Activated T-helper 2 cell treated with anti-CD3 and anti-CD28 coated beads, Interferon-gamma antibody, Interleukin-2, Interleukin-4, amounts not matched to agents 10 μg/mL and 5 μg/mL and 100 μg/mL, durations not matched to agents 14 hours and 24 hours and 36 hours (primary cell): ENCODE results near the gene RAPGEF3. TPM values are rescaled to one million over a fixed set of nuclear protein-coding genes. Genes with fewer than 3 reads are reported as not detected.

Source experiments
- DNase-seq: peaks from one replicate; pipeline ENCODE4 v3.0.0; 2021; ENCODE audit warnings: low spot score
- H3K27ac Mint-ChIP-seq: one replicate; pipeline ENCODE4 v1.8.0; 2021; ENCODE audit warnings: mixed read lengths
- H3K27me3 Mint-ChIP-seq: one replicate; pipeline ENCODE4 v1.8.0; 2021; ENCODE audit warnings: low read depth, mixed read lengths
- H3K36me3 Mint-ChIP-seq: one replicate; pipeline ENCODE4 v1.8.0; 2021; ENCODE audit warnings: low read depth, mixed read lengths
- H3K4me1 Mint-ChIP-seq: one replicate; pipeline ENCODE4 v1.8.0; 2021; ENCODE audit warnings: low read depth, mixed read lengths
- H3K4me3 Mint-ChIP-seq: one replicate; pipeline ENCODE4 v1.8.0; 2021; ENCODE audit warnings: low read depth, mild to moderate bottlenecking, moderate library complexity, mixed read lengths
- H3K9me3 Mint-ChIP-seq: one replicate; pipeline ENCODE4 v1.8.0; 2021; ENCODE audit warnings: mixed read lengths
- intact Hi-C: fragments of 100-400 bp; cut with micrococcal nuclease; formaldehyde crosslinking; loops from one replicate; pipeline ENCODE4 v1.15.1; 2023
- total RNA-seq: library from RNA; stranded (reverse); gene quantifications from 2 replicates; pipeline ENCODE4 v1.2.3, GENCODE V29; 2022

Gene RAPGEF3
- total RNA-seq, 1 donor from 2014 or later, result 2.7 TPM

DNA sequence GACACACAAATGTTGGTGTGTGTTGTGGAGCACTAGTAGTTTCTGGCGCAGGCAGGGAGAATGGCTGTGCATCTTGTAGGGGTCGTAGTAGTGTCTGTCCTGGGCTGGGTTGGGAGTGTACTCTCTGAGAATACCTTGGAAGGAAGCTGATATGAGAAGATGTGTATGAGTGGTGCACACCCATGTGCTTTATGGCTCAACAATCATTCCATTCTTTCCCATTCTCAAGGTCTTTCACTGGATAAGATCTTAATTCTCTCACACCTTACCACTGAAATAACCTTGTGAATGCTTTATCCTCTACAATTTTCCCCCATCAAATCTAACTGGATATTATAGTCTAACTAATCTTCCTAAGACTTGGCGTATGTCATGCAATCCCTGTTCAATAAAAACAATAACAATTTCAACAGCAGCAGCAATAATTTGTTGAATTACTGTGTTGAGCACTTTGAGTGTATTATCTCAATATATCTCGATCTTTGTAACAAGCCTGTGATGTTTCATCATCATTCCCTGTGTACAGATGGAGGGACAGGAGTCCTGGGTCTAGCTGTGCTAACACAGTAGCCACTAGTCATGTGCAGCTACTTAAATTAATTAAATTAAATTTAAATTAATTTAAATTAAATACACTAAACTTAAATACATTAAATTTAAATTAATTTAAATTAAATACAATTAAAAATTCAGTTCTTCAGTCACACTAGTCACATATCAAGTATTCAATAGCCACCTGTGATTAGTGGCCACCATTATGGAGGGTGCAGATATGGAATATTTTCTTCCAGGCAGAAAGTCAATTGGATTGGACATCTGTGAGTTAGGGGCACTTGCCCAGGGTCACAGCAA lies 10.8 kb upstream of the RAPGEF3 start:
- H3K27me3 Mint-ChIP-seq, result peaks cover 21% of the 10 kb centered on the region
- H3K4me1 Mint-ChIP-seq, result peaks cover 16% of the 10 kb centered on the region
- no peak overlapping the region for H3K4me3 Mint-ChIP-seq
- no peaks in the 10 kb centered on the region for H3K9me3 Mint-ChIP-seq
- DNase-seq, result no peak
- intact Hi-C loops, result no loop called here
- no peak overlapping the region for H3K27ac Mint-ChIP-seq
- no peaks in the 10 kb centered on the region for H3K36me3 Mint-ChIP-seq

DNA sequence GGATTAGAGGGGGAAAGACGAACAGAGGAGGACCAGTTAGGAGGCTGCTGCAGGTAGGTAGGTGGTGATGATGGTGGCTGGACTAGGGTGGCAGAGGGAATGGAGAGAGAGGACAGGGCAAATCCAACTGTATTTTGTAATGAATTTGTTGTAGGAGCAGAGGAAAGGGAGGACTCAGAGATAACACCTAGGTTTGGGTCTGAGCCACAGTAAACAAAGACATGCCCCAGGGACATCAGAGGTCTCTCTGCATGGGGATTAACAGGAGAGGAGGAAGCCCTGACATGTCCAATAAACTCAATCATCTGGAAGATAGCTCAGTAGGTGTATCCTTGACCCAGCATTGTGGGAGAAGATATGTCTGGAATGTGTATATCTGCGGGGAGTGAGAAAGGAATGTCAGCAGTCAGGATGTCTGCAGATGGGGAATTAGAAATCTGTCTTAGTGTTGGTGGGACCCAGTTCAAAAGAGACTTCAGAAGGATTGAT lies 9.7 kb upstream of the RAPGEF3 start:
- peaks cover 8% of the 10 kb centered on the region for H3K4me1 Mint-ChIP-seq
- no peak overlapping the region for H3K27ac Mint-ChIP-seq
- H3K36me3 Mint-ChIP-seq, result no peaks in the 10 kb centered on the region
- H3K9me3 Mint-ChIP-seq, result no peaks in the 10 kb centered on the region
- DNase-seq, result no peak
- no peak overlapping the region for H3K4me3 Mint-ChIP-seq
- H3K27me3 Mint-ChIP-seq, result peaks cover 21% of the 10 kb centered on the region
- intact Hi-C loops, result no loop called here

DNA sequence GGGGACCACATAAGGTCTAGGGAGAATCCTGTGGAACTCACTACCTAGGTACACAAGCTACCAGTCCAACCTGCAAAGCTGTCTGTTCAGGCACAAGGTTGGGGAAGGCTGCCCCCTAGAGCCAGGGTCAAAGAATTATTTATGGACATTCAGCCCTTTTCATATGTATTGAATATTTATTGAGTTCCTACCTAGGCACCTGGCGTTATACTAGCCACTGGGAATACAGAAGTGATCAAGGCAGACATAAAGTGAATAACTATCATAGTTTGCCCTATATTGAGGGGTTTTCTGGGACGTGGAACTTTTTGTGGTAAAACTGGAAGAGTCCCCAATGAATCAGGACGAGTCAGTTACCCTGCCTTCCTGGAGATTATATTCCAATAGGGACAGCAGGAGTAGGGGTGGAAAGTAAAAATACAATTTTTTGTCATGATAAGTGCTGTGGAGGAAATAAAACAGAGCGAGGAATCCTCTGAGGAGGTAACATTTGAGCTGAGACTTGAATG lies 8.6 kb upstream of the RAPGEF3 start:
- Mint-ChIP-seq H3K27me3 (peaks cover 19% of the 10 kb centered on the region), H3K36me3 (no peaks in the 10 kb centered on the region), H3K9me3 (no peaks in the 10 kb centered on the region), H3K4me3 (no peak overlapping the region), H3K27ac (no peak overlapping the region), H3K4me1 (peaks cover 5% of the 10 kb centered on the region)
- DNase-seq, result peak; percentile 53
- intact Hi-C loops, result loop anchor here (1.0 kb wide), 2 partner anchors 25 to 52 kb away; no protein-coding TSS in a partner anchor

DNA sequence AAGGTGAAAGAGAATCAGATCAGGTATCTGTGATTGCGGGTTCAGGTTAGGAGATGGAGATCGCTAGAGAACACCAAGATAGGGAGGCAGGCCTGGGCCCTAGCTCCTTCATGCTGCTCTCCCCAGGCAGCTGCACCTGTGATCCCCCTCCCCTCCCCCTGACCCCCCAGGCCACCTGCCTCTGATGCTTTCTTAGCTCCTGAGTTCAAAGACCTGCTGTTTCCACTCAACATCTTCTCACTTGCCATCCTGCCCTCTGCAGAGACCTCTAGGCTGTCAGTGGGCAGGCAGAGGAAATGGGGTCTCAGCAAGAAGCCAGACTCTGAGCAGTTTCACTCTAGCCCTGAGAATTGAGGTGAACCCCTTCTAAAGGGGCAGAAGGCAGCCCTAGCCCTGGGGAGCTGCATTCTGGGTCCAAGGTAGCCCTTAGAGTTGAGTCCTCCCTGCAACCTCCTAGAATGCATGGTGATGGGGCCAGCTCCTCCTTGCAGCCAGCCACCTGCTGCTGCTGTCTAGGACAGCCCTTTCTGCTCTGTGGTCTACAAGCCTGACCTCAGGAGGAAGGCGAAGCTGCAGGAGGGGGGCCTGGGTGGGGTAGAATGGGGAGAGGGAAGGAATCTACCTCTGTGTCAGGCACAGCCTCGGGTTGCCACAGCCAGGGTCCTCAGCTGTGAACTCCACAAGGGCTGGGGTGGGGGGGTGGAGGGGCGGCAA lies 8.0 kb upstream of the RAPGEF3 start:
- Mint-ChIP-seq H3K27ac (no peak overlapping the region), H3K4me1 (peaks cover 5% of the 10 kb centered on the region), H3K36me3 (no peaks in the 10 kb centered on the region), H3K9me3 (no peaks in the 10 kb centered on the region), H3K4me3 (no peak overlapping the region), H3K27me3 (peaks cover 17% of the 10 kb centered on the region)
- intact Hi-C loops, result loop anchor here (1.0 kb wide), 2 partner anchors 24 to 51 kb away; no protein-coding TSS in a partner anchor
- DNase-seq, result no peak

DNA sequence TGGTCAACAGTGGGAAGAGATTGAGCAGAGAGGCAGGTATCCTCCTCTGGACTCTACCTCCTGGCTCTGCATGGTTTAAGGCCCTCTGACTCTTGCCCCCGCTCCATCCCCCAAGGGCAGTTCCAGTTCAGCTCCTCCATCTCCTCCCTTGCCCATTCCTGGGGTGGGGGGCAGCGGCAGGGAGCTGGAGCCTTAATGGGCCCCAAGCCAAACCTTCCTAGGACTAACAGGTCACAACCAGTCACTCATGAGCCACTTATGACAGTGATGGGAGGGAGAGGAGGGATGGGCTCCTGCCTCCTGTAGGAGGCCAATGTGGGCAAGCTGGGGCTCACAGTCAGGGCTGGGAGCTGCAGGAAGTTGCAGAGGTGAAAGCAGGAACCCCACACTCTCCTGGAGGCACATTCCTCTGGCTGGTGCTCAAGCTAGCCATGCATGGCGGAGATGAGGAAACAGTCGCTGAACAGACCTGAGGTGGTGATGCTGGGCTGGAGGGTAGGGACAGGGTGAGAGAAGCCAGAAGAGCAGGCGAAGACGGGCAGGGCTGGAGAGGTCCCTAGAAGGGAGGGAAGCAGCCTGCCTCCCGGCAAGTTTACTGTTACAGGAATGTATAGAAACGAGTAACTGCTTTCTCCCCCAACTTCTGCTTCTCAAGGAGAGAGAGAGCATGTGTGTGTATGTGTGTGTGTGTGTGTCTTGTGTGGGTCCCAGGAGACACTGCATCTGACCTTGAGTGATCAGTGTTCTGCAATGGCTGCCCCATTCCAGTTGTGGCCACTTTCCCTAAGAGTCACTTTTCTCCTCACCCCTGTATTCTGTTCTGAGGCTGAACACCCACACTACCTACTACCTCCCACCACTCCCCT lies 5.0 kb upstream of the RAPGEF3 start:
- Mint-ChIP-seq H3K27ac (no peak overlapping the region), H3K4me1 (peaks cover 11% of the 10 kb centered on the region), H3K36me3 (no peaks in the 10 kb centered on the region), H3K4me3 (no peak overlapping the region), H3K27me3 (peaks cover 18% of the 10 kb centered on the region), H3K9me3 (no peaks in the 10 kb centered on the region)
- DNase-seq, result no peak
- intact Hi-C loops, result no loop called here

DNA sequence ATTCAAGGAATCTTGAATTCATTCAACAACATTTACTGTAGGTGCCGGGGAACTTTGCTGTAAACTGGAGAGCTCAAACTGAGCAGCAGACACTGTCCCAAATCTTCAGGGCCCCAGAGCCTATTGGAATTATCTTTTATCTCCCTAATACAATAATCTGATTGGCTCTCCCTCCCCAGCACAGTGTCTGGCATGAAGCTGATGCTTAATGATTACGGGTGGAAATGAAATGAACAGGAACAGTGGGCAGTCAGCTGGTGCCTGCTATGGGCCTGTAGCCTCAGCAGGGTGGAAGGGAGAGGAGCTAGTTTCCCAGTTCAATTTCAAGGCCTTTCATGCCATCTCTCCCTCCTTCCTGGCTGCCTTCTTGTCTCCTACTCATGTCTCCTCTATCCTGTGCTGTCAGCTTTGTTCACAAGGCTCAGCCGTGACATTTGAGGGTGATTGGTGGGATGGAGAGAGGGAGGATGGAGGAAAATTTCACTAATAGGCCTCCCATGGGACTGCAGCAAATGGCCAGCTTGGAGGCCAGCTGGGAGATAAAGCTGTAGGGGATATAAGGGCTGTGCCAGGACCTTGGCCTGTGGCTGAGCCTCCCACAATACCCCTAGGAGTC lies 4.3 kb upstream of the RAPGEF3 start:
- Mint-ChIP-seq H3K9me3 (no peaks in the 10 kb centered on the region), H3K27ac (no peak overlapping the region), H3K27me3 (peaks cover 18% of the 10 kb centered on the region), H3K4me1 (peaks cover 11% of the 10 kb centered on the region), H3K36me3 (no peaks in the 10 kb centered on the region), H3K4me3 (no peak overlapping the region)
- DNase-seq, result no peak
- intact Hi-C loops, result no loop called here

DNA sequence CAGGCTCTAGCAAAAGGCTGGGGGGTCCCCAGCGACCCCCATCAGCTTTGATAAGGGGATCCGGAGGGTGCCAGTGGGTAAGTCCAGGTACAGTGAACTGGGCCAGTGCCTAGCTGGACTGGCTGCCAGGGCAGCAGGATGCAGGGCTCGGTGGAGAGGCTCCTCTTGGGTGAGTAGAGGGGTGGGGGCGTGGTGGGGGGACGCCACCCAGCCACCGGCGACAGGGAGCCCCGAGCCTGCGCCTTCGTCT lies 171 bp downstream of the RAPGEF3 start:
- peaks cover 7% of the 10 kb centered on the region for H3K27me3 Mint-ChIP-seq
- H3K9me3 Mint-ChIP-seq, result no peaks in the 10 kb centered on the region
- peaks cover 37% of the 10 kb centered on the region for H3K4me1 Mint-ChIP-seq
- DNase-seq, result no peak
- intact Hi-C loops, result loop anchor here (2.0 to 5.0 kb wide), 3 partner anchors 44 to 1541 kb away; no protein-coding TSS in a partner anchor
- H3K36me3 Mint-ChIP-seq, result no peaks in the 10 kb centered on the region
- H3K27ac Mint-ChIP-seq, result no peak overlapping the region
- peak overlapping the region; percentile 43 for H3K4me3 Mint-ChIP-seq

DNA sequence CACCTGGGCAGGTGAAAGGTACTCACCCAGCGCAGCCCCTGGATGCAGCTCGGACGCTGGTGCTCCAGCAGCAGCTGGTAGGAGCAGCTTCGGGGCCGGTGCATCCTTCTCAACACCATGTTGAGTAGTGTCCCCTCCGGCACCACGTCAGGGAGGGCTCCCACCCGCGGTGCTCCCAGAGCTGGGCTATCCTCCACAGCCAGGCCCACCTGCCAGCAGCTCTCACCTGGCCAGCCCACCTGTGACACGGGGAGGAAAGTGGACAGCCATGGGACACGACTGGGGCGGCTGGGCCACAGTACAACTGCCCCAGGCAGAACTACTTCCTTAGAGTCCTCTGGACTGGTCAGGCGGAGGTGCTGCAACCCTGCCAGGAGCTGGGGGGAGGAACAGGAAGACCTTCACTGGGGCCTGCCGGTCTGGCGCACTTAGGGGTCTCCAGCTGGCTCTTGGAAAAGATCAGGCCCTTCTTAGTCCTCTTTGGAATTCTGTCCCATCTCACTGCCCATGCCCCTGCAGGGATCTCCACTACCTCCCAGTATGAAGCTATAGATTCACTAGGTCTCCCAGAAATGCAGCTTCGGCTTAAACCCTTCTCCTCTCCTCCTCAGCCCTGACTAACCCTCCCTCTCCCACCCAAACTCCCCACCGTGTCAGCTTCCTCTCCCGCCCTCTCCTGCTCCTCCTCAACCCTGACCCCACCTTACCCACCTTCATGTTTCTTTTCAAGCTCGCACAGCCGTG lies 668 bp downstream of the RAPGEF3 start:
- H3K9me3 Mint-ChIP-seq, result no peaks in the 10 kb centered on the region
- peak overlapping the region; percentile 43 for H3K4me3 Mint-ChIP-seq
- H3K27ac Mint-ChIP-seq, result no peak overlapping the region
- intact Hi-C loops, result loop anchor here (2.0 to 5.0 kb wide), 3 partner anchors 43 to 1541 kb away; no protein-coding TSS in a partner anchor
- no peak for DNase-seq
- no peaks in the 10 kb centered on the region for H3K36me3 Mint-ChIP-seq
- H3K4me1 Mint-ChIP-seq, result peaks cover 37% of the 10 kb centered on the region
- peaks cover 7% of the 10 kb centered on the region for H3K27me3 Mint-ChIP-seq

DNA sequence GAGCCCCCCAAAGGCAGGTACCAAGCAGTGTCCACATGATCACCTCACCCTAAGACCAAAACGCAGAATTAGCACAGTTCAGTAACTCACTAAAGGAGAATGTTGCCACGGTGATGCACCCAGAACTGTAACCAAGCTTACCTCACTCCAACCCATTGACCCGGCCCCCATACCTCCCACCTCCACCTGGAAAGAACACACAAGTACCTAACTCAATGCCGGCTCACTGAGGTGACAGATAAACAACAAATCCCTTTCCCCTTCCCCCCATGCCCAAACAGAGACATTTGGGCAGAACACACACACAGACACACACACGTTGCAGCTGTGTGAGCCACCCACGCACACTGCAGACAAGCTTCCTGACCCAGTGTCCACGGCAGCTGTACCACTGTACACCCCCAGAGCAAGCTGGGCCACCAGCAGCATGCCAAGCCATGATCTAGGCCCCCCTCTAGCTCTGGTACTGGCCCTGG lies 1.3 kb downstream of the RAPGEF3 start:
- Mint-ChIP-seq H3K27ac (no peak overlapping the region), H3K4me1 (peaks cover 37% of the 10 kb centered on the region), H3K27me3 (peaks cover 7% of the 10 kb centered on the region), H3K4me3 (peak overlapping the region; percentile 23), H3K36me3 (no peaks in the 10 kb centered on the region), H3K9me3 (no peaks in the 10 kb centered on the region)
- intact Hi-C loops, result loop anchor here (5.0 kb wide), 1 partner anchor 1540 kb away; no protein-coding TSS in a partner anchor
- DNase-seq, result no peak

DNA sequence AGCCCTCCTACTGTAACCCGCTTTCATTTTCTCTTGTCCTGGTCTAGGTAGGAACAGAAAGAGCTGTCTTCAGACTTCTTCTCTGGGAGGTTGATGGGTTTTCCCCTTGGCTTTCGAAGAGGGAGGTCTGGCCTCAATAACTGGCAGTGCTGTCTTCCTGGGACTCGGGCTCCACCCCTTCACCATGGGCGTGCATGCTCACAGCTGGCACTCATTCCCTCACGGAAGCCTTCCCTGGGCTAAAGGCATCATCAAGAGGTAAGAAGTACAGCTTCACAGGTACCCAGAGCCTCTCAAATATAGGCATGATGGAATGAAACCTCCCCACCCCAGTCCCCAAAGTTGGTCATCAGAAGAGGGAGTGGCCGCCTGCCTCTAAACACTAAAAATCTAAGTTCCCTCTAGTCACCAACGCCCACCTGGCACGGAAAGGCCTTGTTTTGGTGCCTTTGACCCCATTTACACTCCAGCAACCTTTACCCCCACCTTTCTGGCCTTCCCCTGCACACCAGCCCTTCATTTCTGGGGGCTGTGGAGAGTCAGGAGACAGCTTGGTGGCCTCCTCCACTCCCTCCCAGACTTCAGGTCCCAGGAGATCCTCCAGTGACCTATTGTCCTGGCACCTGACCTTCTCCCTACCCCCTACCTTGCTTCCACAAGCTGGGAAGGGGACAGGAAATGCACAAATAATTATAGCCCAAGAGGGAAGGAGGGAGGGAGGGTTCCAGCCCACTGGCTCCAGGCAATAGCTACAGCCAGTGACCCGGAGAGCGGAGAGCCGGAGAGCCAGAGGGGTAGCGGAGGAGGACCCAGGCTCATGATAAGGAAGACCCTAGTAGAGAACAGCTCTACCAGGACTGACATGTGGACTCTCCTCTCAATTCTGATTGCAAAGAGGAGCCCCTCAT lies 2.8 kb downstream of the RAPGEF3 start:
- H3K4me1 Mint-ChIP-seq, result peaks cover 37% of the 10 kb centered on the region
- intact Hi-C loops, result loop anchor here (5.0 kb wide), 1 partner anchor 1539 kb away; no protein-coding TSS in a partner anchor

DNA sequence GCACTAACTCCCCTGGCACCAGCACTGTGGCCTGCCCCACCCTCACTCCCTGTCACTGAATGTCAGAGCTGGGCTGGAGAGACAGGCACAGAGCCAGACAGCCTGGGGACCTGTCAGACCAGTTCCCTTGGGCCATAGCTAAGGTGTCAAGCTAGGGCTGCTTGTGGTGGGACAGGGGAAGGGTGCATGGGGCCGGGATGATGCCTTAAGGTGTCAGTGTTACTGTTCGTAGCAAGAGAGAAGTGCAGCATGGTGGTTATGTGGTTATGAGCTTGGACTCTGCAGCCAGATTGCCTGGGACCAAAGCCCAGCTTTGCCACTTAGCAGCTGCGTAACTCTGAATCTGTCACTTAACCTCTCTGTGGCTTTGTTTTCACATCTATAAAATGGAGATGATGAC lies 3.8 kb downstream of the RAPGEF3 start:
- intact Hi-C loops, result loop anchor here (5.0 kb wide), 1 partner anchor 1538 kb away; no protein-coding TSS in a partner anchor
- no peak for DNase-seq
- no peaks in the 10 kb centered on the region for H3K9me3 Mint-ChIP-seq
- no peak overlapping the region for H3K4me3 Mint-ChIP-seq
- H3K27me3 Mint-ChIP-seq, result no peaks in the 10 kb centered on the region
- H3K27ac Mint-ChIP-seq, result no peak overlapping the region
- peaks cover 33% of the 10 kb centered on the region for H3K4me1 Mint-ChIP-seq
- H3K36me3 Mint-ChIP-seq, result no peaks in the 10 kb centered on the region

More for the DNA sequence above, 2.8 kb downstream of the RAPGEF3 start:
- DNase-seq, result no peak
- no peaks in the 10 kb centered on the region for H3K9me3 Mint-ChIP-seq
- peak overlapping the region; percentile 2 for H3K4me3 Mint-ChIP-seq
- no peaks in the 10 kb centered on the region for H3K36me3 Mint-ChIP-seq
- H3K27ac Mint-ChIP-seq, result peak overlapping the region; percentile 63
- H3K27me3 Mint-ChIP-seq, result peaks cover 4% of the 10 kb centered on the region
